Epidermal melanocyte (primary cell): Measurements from ENCODE around the gene TRDMT1.

Source experiments
- DNase-seq: peaks from one replicate; pipeline ENCODE4 v3.0.0; 2011; ENCODE audit warnings: low spot score; ENCODE audit not compliant: insufficient read length

The TRDMT1 gene

GRCh38 chr10:17109475-17110207 is 91.8 kb downstream of the TRDMT1 start:
- peak; percentile 48 for DNase-seq

- DNase-seq: no peak
Observed at GRCh38 chr10:17109046-17109445, 92.4 kb downstream of the TRDMT1 start.

GRCh38 chr10:17106991-17107390 is 94.5 kb downstream of the TRDMT1 start:
- DNase-seq: no peak

- DNase-seq: no peak
Observed at GRCh38 chr10:17101910-17102266, 99.6 kb downstream of the TRDMT1 start.

- DNase-seq: no peak
Observed at GRCh38 chr10:17101257-17101909, 100.1 kb downstream of the TRDMT1 start.

- DNase-seq: no peak
Observed at GRCh38 chr10:17100586-17100985, 100.9 kb downstream of the TRDMT1 start.

GRCh38 chr10:17098012-17098411 is 103.5 kb downstream of the TRDMT1 start:
- DNase-seq: no peak
